A673 (cell line): ENCODE results near the gene TSC22D3. TPM values are rescaled to one million over a fixed set of nuclear protein-coding genes. Genes with fewer than 3 reads are reported as not detected.

Experiments
- Bru-seq: library from RNA; stranded (reverse); fragments of 400-500 nt; gene quantifications from one replicate; lab custom pipeline; 2021; lab: Mats Ljungman, UMichigan
- BruChase-seq, 2 experiments: library from RNA; stranded (reverse); fragments of 400-500 nt; gene quantifications; one replicate each; lab custom pipeline; 2021; lab: Mats Ljungman, UMichigan
- BruUV-seq: library from RNA; stranded (reverse); fragments of 400-500 nt; replicated peaks from 2 replicates; lab custom pipeline; 2021; lab: Mats Ljungman, UMichigan
- CTCF ChIA-PET: fragments of 300-600 bp; sonication (Branson Sonifier 250); formaldehyde crosslinking; loops from one replicate; lab custom pipeline; 2022; ENCODE audit warnings: antibody characterized with exemption; lab: Charles Lee
- POLR2A ChIA-PET: fragments of 300-600 bp; sonication (Branson Sonifier 250); formaldehyde crosslinking; loops from one replicate; lab custom pipeline; 2022; ENCODE audit warnings: antibody characterized with exemption; ENCODE audit not compliant: low non-redundant PET; lab: Charles Lee
- DNase-seq: peaks from one replicate; pipeline ENCODE4 v3.0.0-alpha.2; 2015; ENCODE audit warnings: low spot score
- H3K27ac ChIP-seq: fragments of 200-600 bp; sonication (generic); 2 replicates; pipeline ENCODE4 v1.5.1; 2016; ENCODE audit warnings: mixed run types, low read depth, mild to moderate bottlenecking, mixed read lengths, antibody characterized with exemption, low read length; ENCODE audit not compliant: poor library complexity, severe bottlenecking
- H3K27me3 ChIP-seq: fragments of 200-600 bp; sonication (generic); replicated peaks from 2 replicates; pipeline ENCODE4 v1.6.1; 2017; ENCODE audit warnings: mixed run types, low read depth, mild to moderate bottlenecking, mixed read lengths, antibody characterized with exemption, low read length; ENCODE audit not compliant: insufficient read depth, poor library complexity
- H3K36me3 ChIP-seq: fragments of 200-600 bp; sonication (generic); 2 replicates; pipeline ENCODE4 v1.6.1; 2016; ENCODE audit warnings: mixed run types, mild to moderate bottlenecking, mixed read lengths, antibody characterized with exemption, low read length; ENCODE audit not compliant: insufficient read depth, poor library complexity, severe bottlenecking
- H3K4me1 ChIP-seq: fragments of 200-600 bp; sonication (generic); 2 replicates; pipeline ENCODE4 v1.6.1; 2017; ENCODE audit warnings: mixed run types, mild to moderate bottlenecking, mixed read lengths, antibody characterized with exemption, low read length; ENCODE audit not compliant: insufficient read depth, poor library complexity, severe bottlenecking
- H3K4me3 ChIP-seq: fragments of 200-600 bp; sonication (generic); 2 replicates; pipeline ENCODE4 v1.5.1; 2016; ENCODE audit warnings: low read depth, mixed run types, mild to moderate bottlenecking, mixed read lengths, low read length; ENCODE audit not compliant: poor library complexity, severe bottlenecking
- H3K9me3 ChIP-seq: fragments of 200-600 bp; sonication (generic); 2 replicates; pipeline ENCODE4 v1.6.1; 2016; ENCODE audit warnings: mixed run types, low read depth, mild to moderate bottlenecking, mixed read lengths, antibody characterized with exemption, low read length; ENCODE audit not compliant: poor library complexity, severe bottlenecking
- EZH2 ChIP-seq: fragments of 200-600 bp; sonication (generic); IDR thresholded peaks from 2 replicates; pipeline ENCODE4 v1.6.1; 2017; ENCODE audit warnings: borderline replicate concordance, low read depth, mild to moderate bottlenecking, mixed read lengths, antibody characterized with exemption, low read length; ENCODE audit not compliant: poor library complexity, severe bottlenecking
- intact Hi-C: fragments of 100-400 bp; cut with micrococcal nuclease; formaldehyde crosslinking; loops from one replicate; pipeline ENCODE4 v1.10.0; 2022; ENCODE audit not compliant: unreplicated experiment
- long read RNA-seq: library from polyadenylated mRNA; stranded (forward); transcript quantifications from one replicate; pipeline ENCODE4 v2.0.0, GENCODE V29; 2022
- total RNA-seq: library from RNA; stranded (reverse); gene quantifications from 2 replicates; pipeline ENCODE4 v1.2.3, GENCODE V29; 2021
- TF ChIP-seq, protein P1 (sequence below): fragments of 300-800, 200-600 bp; sonication (generic); conservative IDR thresholded peaks from 2 replicates; pipeline ENCODE4 v1.5.1; 2017; ENCODE audit warnings: low read depth, mild to moderate bottlenecking, antibody characterized with exemption, low read length, moderate library complexity, mixed read lengths

TSC22D3 gene
- 10.6 and 11.1 TPM in 2 replicates for total RNA-seq
- percentile 26 among the genes with signal in this experiment for Bru-seq, nascent RNA
- percentile 30 among the genes with signal in this experiment for BruChase-seq, experiment 1, labeled RNA remaining after a 2-hour chase
- BruChase-seq, experiment 2, labeled RNA remaining after a 6-hour chase: percentile 38 among the genes with signal in this experiment
- long read RNA-seq, transcript TSC22D3-206 (3 exons, 2,027 nt): major isoform, 10 of 20 reads
- long read RNA-seq, transcript TSC22D3-205 (3 exons, 1,812 nt): minor isoform, 7 of 20 reads
- long read RNA-seq, partial matches to known transcripts: 0 of 20 reads
- long read RNA-seq, other reads (novel, unspliced or antisense): 2 of 20 reads

- DNase-seq: peak; percentile 64
- intact Hi-C loops: loop anchor here (2.0 to 10.0 kb wide), 5 partner anchors 59 to 881 kb away; no protein-coding TSS in a partner anchor
- ChIA-PET POLR2A (no interaction called here), CTCF (interaction anchor here (0.6 to 1.8 kb wide), 2 partner anchors 115 to 724 kb away, joined by 3 to 20 read pairs; no protein-coding TSS in a partner anchor)
- TF ChIP-seq EZH2: no peak
- TF ChIP-seq, protein P1, sequence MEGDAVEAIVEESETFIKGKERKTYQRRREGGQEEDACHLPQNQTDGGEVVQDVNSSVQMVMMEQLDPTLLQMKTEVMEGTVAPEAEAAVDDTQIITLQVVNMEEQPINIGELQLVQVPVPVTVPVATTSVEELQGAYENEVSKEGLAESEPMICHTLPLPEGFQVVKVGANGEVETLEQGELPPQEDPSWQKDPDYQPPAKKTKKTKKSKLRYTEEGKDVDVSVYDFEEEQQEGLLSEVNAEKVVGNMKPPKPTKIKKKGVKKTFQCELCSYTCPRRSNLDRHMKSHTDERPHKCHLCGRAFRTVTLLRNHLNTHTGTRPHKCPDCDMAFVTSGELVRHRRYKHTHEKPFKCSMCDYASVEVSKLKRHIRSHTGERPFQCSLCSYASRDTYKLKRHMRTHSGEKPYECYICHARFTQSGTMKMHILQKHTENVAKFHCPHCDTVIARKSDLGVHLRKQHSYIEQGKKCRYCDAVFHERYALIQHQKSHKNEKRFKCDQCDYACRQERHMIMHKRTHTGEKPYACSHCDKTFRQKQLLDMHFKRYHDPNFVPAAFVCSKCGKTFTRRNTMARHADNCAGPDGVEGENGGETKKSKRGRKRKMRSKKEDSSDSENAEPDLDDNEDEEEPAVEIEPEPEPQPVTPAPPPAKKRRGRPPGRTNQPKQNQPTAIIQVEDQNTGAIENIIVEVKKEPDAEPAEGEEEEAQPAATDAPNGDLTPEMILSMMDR: 0 out of 2 replicates have a peak, but pooled peaks have one; percentile 16
- Histone ChIP-seq H3K27me3 (no peaks in the 10 kb centered on the region), H3K36me3 (no peaks in the 10 kb centered on the region), H3K4me1 (peaks cover 5% of the 10 kb centered on the region), H3K9me3 (no peaks in the 10 kb centered on the region), H3K27ac (no peak within 1 kb of the TSS), H3K4me3 (peak within 1 kb of the TSS; percentile 41)
- no TSS peak for BruUV-seq
Observed at GRCh38 chrX:107775734-107776511, at the start of gene TSC22D3. Gene TSC22D3, minus strand, starts transcription at chrX:107775787. Its CDS starts 368 bp downstream, at chrX:107775419.

DNA sequence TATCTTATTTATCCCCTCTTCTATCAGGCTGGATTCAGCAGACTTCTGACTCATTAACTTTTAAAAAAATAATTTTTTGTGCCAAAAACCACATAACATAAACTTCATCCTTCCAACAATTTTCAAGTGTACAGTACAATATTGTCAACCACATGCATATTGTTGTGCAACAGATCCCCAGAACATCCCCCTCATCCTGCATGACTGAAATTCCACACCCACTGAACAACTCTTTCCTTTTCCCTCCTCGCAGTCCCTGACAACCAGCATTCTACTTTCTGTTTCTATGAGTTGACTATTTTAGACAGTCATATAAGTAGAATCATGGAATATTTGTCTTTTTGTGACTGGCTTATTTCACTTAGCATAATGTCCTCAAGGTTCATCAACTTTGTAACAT is 47.9 kb upstream of the TSC22D3 start:
- Histone ChIP-seq H3K27me3 (peaks cover 22% of the 10 kb centered on the region), H3K4me1 (no peaks in the 10 kb centered on the region), H3K36me3 (no peaks in the 10 kb centered on the region), H3K9me3 (peaks cover 3% of the 10 kb centered on the region), H3K4me3 (no peak overlapping the region), H3K27ac (no peak overlapping the region)
- DNase-seq: no peak
- no TSS peak for BruUV-seq
- intact Hi-C loops: no loop called here
- CTCF ChIA-PET: no interaction called here
- POLR2A ChIA-PET: no interaction called here
- TF ChIP-seq EZH2: no peak
- TF ChIP-seq, protein P1: no peak

DNA sequence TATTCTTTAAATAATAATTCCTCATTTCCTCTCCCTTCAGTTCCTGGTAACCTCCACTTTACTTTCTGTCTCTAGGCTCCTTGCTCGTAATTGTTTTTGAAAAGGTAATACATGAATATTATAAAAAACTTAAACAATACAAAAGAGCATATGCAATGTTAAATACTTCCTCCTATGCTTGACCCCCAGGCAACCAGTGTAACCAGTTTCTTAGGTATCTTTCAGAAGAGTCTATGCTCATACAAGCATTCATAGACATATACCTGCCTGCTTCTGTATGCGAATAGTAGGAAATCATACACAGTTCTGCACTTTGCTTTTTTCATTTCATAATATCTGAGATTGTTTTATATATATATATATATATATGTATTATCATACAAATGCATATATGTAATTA is 47.5 kb upstream of the TSC22D3 start:
- ChIA-PET CTCF (no interaction called here), POLR2A (no interaction called here)
- intact Hi-C loops: no loop called here
- no peak for DNase-seq
- TF ChIP-seq, protein P1: no peak
- no peak for TF ChIP-seq EZH2
- no peak overlapping the region for H3K27ac ChIP-seq
- H3K4me3 ChIP-seq: no peak overlapping the region
- no TSS peak for BruUV-seq
- no peaks in the 10 kb centered on the region for H3K36me3 ChIP-seq
- peaks cover 3% of the 10 kb centered on the region for H3K9me3 ChIP-seq
- H3K4me1 ChIP-seq: no peaks in the 10 kb centered on the region
- H3K27me3 ChIP-seq: peaks cover 22% of the 10 kb centered on the region
